Measurements from ENCODE around the gene ZNF780A.
"Not testable (repeated sequence)": the region's sequence is repeated elsewhere in the genome, so short reads cannot be mapped to it uniquely, and the experiment has no call there.

ZNF780A gene

GRCh38 chr19:40090241-40091204 lies at the start of gene ZNF780A:
ZNF780A (minus strand) TSS chr19:40090943; CDS start chr19:40084753, 6,190 bp downstream.
- in situ Hi-C loops (cut with HindIII; ENCODE audit: low pct_unique_long_range_greater_than_20kb, low sequenced_read_pairs), result no loop called here
- TF ChIP-seq JUND (IDR thresholded peaks at IDR 0.05; ENCODE audit: low read depth), result no peak
- peak; percentile 41 to 72 for DNase-seq (ENCODE audit: low read depth in 1 of 2, low spot score in 1 of 2)

GRCh38 chr19:40139533-40140287 lies 49.0 kb upstream of the ZNF780A start:
- in situ Hi-C loops (cut with HindIII; ENCODE audit: low pct_unique_long_range_greater_than_20kb, low sequenced_read_pairs), result no loop called here
- TF ChIP-seq JUND (IDR thresholded peaks at IDR 0.05; ENCODE audit: low read depth), result no peak
- DNase-seq (ENCODE audit: low read depth in 1 of 2, low spot score in 1 of 2), result peak; percentile 31 to 83

- in situ Hi-C loops (cut with HindIII; ENCODE audit: low pct_unique_long_range_greater_than_20kb, low sequenced_read_pairs), result no loop called here
- no peak for TF ChIP-seq JUND (IDR thresholded peaks at IDR 0.05; ENCODE audit: low read depth)
- peak in 1 of 2 experiments; percentile 28 for DNase-seq (ENCODE audit: low read depth in 1 of 2, low spot score in 1 of 2)
These were observed 46.1 kb upstream of the ZNF780A start for GRCh38 chr19:40136818-40137217.

GRCh38 chr19:40134866-40135265 lies 44.1 kb upstream of the ZNF780A start:
- no peak for TF ChIP-seq JUND (IDR thresholded peaks at IDR 0.05; ENCODE audit: low read depth)
- no peak for DNase-seq (ENCODE audit: low read depth in 1 of 2, low spot score in 1 of 2)
- in situ Hi-C loops (cut with HindIII; ENCODE audit: low pct_unique_long_range_greater_than_20kb, low sequenced_read_pairs), result no loop called here

- in situ Hi-C loops (cut with HindIII; ENCODE audit: low pct_unique_long_range_greater_than_20kb, low sequenced_read_pairs), result no loop called here
- no peak for TF ChIP-seq JUND (IDR thresholded peaks at IDR 0.05; ENCODE audit: low read depth)
- DNase-seq (ENCODE audit: low read depth in 1 of 2, low spot score in 1 of 2), result no peak
These were observed 42.7 kb upstream of the ZNF780A start for GRCh38 chr19:40133491-40133890.

GRCh38 chr19:40130013-40130412 lies 39.3 kb upstream of the ZNF780A start:
- DNase-seq (ENCODE audit: low read depth in 1 of 2, low spot score in 1 of 2), result no peak
- in situ Hi-C loops (cut with HindIII; ENCODE audit: low pct_unique_long_range_greater_than_20kb, low sequenced_read_pairs), result no loop called here
- TF ChIP-seq JUND (IDR thresholded peaks at IDR 0.05; ENCODE audit: low read depth), result no peak

GRCh38 chr19:40129425-40129824 lies 38.7 kb upstream of the ZNF780A start:
- TF ChIP-seq JUND (IDR thresholded peaks at IDR 0.05; ENCODE audit: low read depth), result no peak
- in situ Hi-C loops (cut with HindIII; ENCODE audit: low pct_unique_long_range_greater_than_20kb, low sequenced_read_pairs), result no loop called here
- DNase-seq (ENCODE audit: low read depth in 1 of 2, low spot score in 1 of 2), result no peak

GRCh38 chr19:40128991-40129390 lies 38.2 kb upstream of the ZNF780A start:
- in situ Hi-C loops (cut with HindIII; ENCODE audit: low pct_unique_long_range_greater_than_20kb, low sequenced_read_pairs), result no loop called here
- no peak for TF ChIP-seq JUND (IDR thresholded peaks at IDR 0.05; ENCODE audit: low read depth)
- DNase-seq (ENCODE audit: low read depth in 1 of 2, low spot score in 1 of 2), result no peak

- in situ Hi-C loops (cut with HindIII; ENCODE audit: low pct_unique_long_range_greater_than_20kb, low sequenced_read_pairs), result no loop called here
- no peak for DNase-seq (ENCODE audit: low read depth in 1 of 2, low spot score in 1 of 2)
These were observed 28.6 kb upstream of the ZNF780A start for GRCh38 chr19:40119380-40119779.

GRCh38 chr19:40118638-40119037 lies 27.9 kb upstream of the ZNF780A start:
- DNase-seq (ENCODE audit: low read depth in 1 of 2, low spot score in 1 of 2); in situ Hi-C loops (cut with HindIII; ENCODE audit: low pct_unique_long_range_greater_than_20kb, low sequenced_read_pairs): not testable (repeated sequence)

More at GRCh38 chr19:40119380-40119779, 28.6 kb upstream of the ZNF780A start:
- no peak for TF ChIP-seq JUND (IDR thresholded peaks at IDR 0.05; ENCODE audit: low read depth)

- no peak for DNase-seq (ENCODE audit: low read depth in 1 of 2, low spot score in 1 of 2)
- no peak for TF ChIP-seq JUND (IDR thresholded peaks at IDR 0.05; ENCODE audit: low read depth)
- in situ Hi-C loops (cut with HindIII; ENCODE audit: low pct_unique_long_range_greater_than_20kb, low sequenced_read_pairs), result no loop called here
These were observed 25.3 kb upstream of the ZNF780A start for GRCh38 chr19:40116075-40116474.

- in situ Hi-C loops (cut with HindIII; ENCODE audit: low pct_unique_long_range_greater_than_20kb, low sequenced_read_pairs), result not testable (repeated sequence)
These were observed 23.4 kb upstream of the ZNF780A start for GRCh38 chr19:40114119-40114518.

GRCh38 chr19:40112271-40112670 lies 21.5 kb upstream of the ZNF780A start:
- in situ Hi-C loops (cut with HindIII; ENCODE audit: low pct_unique_long_range_greater_than_20kb, low sequenced_read_pairs); DNase-seq (ENCODE audit: low read depth in 1 of 2, low spot score in 1 of 2): not testable (repeated sequence)

More at GRCh38 chr19:40114119-40114518, 23.4 kb upstream of the ZNF780A start:
- DNase-seq (ENCODE audit: low read depth in 1 of 2, low spot score in 1 of 2), result not testable (repeated sequence)

Data from T47D (cell line).